Lung (tissue), 16 donors: ENCODE results near the gene SRGN. TPM values are rescaled to one million over a fixed set of nuclear protein-coding genes. Genes with fewer than 3 reads are reported as not detected.
"Not testable (repeated sequence)": the region's sequence is repeated elsewhere in the genome, so short reads cannot be mapped to it uniquely, and the experiment has no call there.

Source experiments
- ATAC-seq: fragments of 200-7000 bp; cut with Tn5 transposase; one replicate; pipeline ENCODE4 v1.9.1; 2020; ENCODE audit warnings: moderate number of reproducible peaks; ENCODE audit not compliant: insufficient read depth, low FRiP score
- DNase-seq, 3 donors: peaks; one replicate each; pipeline ENCODE4 v3.0.0-alpha.2; 2013 to 2017
- H3K27ac ChIP-seq, 2 donors: one replicate each; pipeline ENCODE4 v1.5.1; 2013; ENCODE audit warnings: mild to moderate bottlenecking in 2 of 2, moderate library complexity in 2 of 2, control low read depth in 1 of 2, inconsistent platforms in 1 of 2, low read depth in 1 of 2, low read length in 1 of 2
- H3K27me3 ChIP-seq, 3 donors: one replicate each; pipeline ENCODE4 v1.5.1; 2013; ENCODE audit warnings: low read length in 2 of 3; ENCODE audit not compliant: control insufficient read depth in 3 of 3, insufficient read depth in 3 of 3
- H3K36me3 ChIP-seq, 4 donors: one replicate each; pipeline ENCODE4 v1.5.1; 2013; ENCODE audit warnings: low read length in 4 of 4, mild to moderate bottlenecking in 1 of 4, moderate library complexity in 1 of 4; ENCODE audit not compliant: control insufficient read depth in 4 of 4, insufficient read depth in 4 of 4
- H3K4me1 ChIP-seq, 5 donors: one replicate each; pipeline ENCODE4 v1.5.1; 2013; ENCODE audit warnings: low read length in 5 of 5, mild to moderate bottlenecking in 2 of 5, moderate library complexity in 1 of 5; ENCODE audit not compliant: control insufficient read depth in 5 of 5, insufficient read depth in 5 of 5
- H3K4me3 ChIP-seq: one replicate; pipeline ENCODE4 v1.5.1; 2013; ENCODE audit warnings: mild to moderate bottlenecking, control low read depth, moderate library complexity
- H3K9ac ChIP-seq, 2 donors: one replicate each; pipeline ENCODE4 v1.5.1; 2013; ENCODE audit warnings: low read length in 2 of 2, control low read depth in 1 of 2; ENCODE audit not compliant: insufficient read depth in 1 of 2
- H3K9me3 ChIP-seq, 4 donors: one replicate each; pipeline ENCODE4 v1.5.1; 2013; ENCODE audit warnings: low read length in 3 of 4, mild to moderate bottlenecking in 1 of 4, moderate library complexity in 1 of 4; ENCODE audit not compliant: control insufficient read depth in 4 of 4, insufficient read depth in 3 of 4
- WGBS, 2 donors: extraction: QIAGEN DNeasy Blood & Tissue Kit; methylation state at CpG; one replicate each; pipeline ENCODE4 v1.1.7; 2013; 5-methylcytosine and 5-hydroxymethylcytosine counted together
- long read RNA-seq, 5 donors: transcript quantifications; one replicate each; lab custom pipeline, GENCODE V29; 2026
- polyA plus RNA-seq, 2 donors: library from polyadenylated mRNA; stranded (reverse); fragments of 200-250 nt; gene quantifications; one replicate each; pipeline ENCODE4 v1.2.1, GENCODE V29; 2013
- total RNA-seq, 2 donors: library from RNA; depleted of rRNA in 1 of 2; stranded (reverse); fragments of >200 nt in 1 of 2; gene quantifications; one replicate each; pipeline ENCODE4 v1.2.1, GENCODE V29; 2014 to 2021
- TF ChIP-seq, protein P1 (sequence below): IDR thresholded peaks from 2 replicates; pipeline ENCODE4 v1.5.1; 2012; ENCODE audit warnings: mild to moderate bottlenecking; ENCODE audit errors: control extremely low read depth, extremely low read depth
- donor health status: control.
- donor health status: control.
- donor health status: Bipolar disorder and iron deficiency.
- donor health status: healthy.
- donor health status: DM: yes; HTN: yes; CAD: no.

Gene SRGN, protein sequence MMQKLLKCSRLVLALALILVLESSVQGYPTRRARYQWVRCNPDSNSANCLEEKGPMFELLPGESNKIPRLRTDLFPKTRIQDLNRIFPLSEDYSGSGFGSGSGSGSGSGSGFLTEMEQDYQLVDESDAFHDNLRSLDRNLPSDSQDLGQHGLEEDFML
- total RNA-seq = 100 to 1,000 TPM; 188 to 293 TPM
- polyA plus RNA-seq = 1,000 to 10,000 TPM in 1 of 2 donors, 10 to 100 TPM in 1; 58.1 to 1,336 TPM
- long read RNA-seq, donor 1, transcript SRGN-201 (3 exons, 1,208 nt) = major isoform, 21 of 21 reads
- long read RNA-seq, donor 1, partial matches to known transcripts = 0 of 21 reads
- long read RNA-seq, donor 1, other reads (novel, unspliced or antisense) = 0 of 21 reads
- long read RNA-seq, donor 2, transcript SRGN-201 (3 exons, 1,208 nt) = major isoform, 19 of 19 reads
- long read RNA-seq, donor 2, partial matches to known transcripts = 0 of 19 reads
- long read RNA-seq, donor 2, other reads (novel, unspliced or antisense) = 0 of 19 reads
- long read RNA-seq, donor 3, transcript SRGN-201 (3 exons, 1,208 nt) = major isoform, 31 of 31 reads
- long read RNA-seq, donor 3, partial matches to known transcripts = 0 of 31 reads
- long read RNA-seq, donor 3, other reads (novel, unspliced or antisense) = 0 of 31 reads
- long read RNA-seq, donor 4, transcript SRGN-201 (3 exons, 1,208 nt) = major isoform, 8 of 8 reads
- long read RNA-seq, donor 4, partial matches to known transcripts = 0 of 8 reads
- long read RNA-seq, donor 4, other reads (novel, unspliced or antisense) = 0 of 8 reads
- long read RNA-seq, donor 5, transcript SRGN-201 (3 exons, 1,208 nt) = major isoform, 16 of 16 reads
- long read RNA-seq, donor 5, partial matches to known transcripts = 0 of 16 reads
- long read RNA-seq, donor 5, other reads (novel, unspliced or antisense) = 0 of 16 reads

DNA sequence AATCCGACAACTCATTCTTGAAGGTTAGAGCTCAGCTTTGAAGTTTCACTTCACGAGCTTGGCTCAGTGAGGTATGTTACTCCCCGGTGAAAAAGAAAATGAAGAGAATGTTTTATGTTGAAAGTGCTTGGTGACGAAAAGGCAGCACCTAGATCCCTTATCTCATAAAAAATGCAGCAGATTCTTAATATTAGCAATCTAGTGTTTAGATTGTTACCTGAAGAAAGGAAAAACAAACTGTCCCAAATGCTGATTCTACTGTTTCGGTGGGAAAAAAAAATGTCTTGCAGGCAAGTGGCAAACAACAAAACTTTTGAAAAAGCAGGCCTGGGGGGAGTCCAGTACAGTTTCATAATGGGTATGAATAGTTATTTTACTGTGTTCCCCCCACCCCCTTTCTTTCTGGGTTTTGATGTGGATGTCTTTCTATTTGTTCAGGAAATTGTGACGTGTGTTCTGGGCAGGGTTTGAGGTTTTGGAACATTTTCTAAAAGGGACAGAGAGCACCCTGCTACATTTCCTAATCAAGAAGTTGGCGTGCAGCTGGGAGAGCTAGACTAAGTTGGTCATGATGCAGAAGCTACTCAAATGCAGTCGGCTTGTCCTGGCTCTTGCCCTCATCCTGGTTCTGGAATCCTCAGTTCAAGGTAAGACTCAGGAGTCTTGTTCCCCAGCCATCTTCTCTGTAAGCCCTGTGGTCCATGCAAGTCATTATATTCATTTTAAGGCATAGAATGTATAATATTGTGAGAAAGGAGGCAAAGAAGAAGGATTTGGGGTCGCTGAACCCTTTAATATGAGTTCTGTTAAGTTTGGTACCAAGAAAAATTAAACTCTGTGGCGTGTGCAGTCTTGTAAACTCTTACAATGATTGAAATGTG lies at the start of gene SRGN:
SRGN (plus strand) TSS at position 514 of the 881 bp plus-strand sequence; CDS start at position 569, 55 bp downstream.
- no peaks in the 10 kb centered on the region for H3K9me3 ChIP-seq

DNA sequence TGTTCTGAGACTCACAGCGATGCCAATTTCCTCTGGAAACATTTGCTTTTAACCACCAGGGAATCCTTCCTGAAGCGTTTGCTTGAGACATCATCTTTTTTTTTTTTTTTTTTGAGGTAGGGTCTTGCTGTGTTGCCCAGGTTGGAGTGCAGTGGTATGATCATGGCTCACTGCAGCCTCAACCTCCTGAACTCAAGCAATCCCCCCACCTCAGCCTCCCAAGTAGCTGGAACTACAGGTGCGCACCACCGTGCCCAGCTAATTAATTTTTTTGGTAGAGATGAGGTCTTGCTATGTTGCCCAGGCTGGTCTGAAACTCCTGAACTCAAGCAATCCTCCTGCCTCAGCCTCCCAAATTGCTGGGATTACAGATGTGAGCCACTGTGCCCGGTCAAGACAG lies 47.0 kb upstream of the SRGN start:
- H3K4me3 ChIP-seq, H3K9me3 ChIP-seq, DNase-seq, H3K9ac ChIP-seq, H3K27me3 ChIP-seq, H3K4me1 ChIP-seq, H3K27ac ChIP-seq, H3K36me3 ChIP-seq, ATAC-seq: not testable (repeated sequence)
- 72% methylated on average over 5 of the region's 5 CpGs for whole genome bisulfite sequencing, 2 donors

More for the DNA sequence above, at the start of gene SRGN:
- peak; percentile 81 for ATAC-seq
- Histone ChIP-seq H3K36me3 (no peaks in the 10 kb centered on the region), H3K4me1 (peaks cover 0 to 1% (median 0%) of the 10 kb centered on the region in 5 donors), H3K27me3 (no peaks in the 10 kb centered on the region), H3K27ac (peak within 1 kb of the TSS; percentile 89 to 96), H3K4me3 (peak within 1 kb of the TSS; percentile 32), H3K9ac (peak within 1 kb of the TSS in 1 of 2 donors; percentile 28)
- TF ChIP-seq, protein P1, sequence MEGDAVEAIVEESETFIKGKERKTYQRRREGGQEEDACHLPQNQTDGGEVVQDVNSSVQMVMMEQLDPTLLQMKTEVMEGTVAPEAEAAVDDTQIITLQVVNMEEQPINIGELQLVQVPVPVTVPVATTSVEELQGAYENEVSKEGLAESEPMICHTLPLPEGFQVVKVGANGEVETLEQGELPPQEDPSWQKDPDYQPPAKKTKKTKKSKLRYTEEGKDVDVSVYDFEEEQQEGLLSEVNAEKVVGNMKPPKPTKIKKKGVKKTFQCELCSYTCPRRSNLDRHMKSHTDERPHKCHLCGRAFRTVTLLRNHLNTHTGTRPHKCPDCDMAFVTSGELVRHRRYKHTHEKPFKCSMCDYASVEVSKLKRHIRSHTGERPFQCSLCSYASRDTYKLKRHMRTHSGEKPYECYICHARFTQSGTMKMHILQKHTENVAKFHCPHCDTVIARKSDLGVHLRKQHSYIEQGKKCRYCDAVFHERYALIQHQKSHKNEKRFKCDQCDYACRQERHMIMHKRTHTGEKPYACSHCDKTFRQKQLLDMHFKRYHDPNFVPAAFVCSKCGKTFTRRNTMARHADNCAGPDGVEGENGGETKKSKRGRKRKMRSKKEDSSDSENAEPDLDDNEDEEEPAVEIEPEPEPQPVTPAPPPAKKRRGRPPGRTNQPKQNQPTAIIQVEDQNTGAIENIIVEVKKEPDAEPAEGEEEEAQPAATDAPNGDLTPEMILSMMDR = no peak
- DNase-seq = peak; percentile 21 to 54 (median 41)
- WGBS, 2 donors = 8 to 15% methylated on average over 10 of the region's 10 CpGs

DNA sequence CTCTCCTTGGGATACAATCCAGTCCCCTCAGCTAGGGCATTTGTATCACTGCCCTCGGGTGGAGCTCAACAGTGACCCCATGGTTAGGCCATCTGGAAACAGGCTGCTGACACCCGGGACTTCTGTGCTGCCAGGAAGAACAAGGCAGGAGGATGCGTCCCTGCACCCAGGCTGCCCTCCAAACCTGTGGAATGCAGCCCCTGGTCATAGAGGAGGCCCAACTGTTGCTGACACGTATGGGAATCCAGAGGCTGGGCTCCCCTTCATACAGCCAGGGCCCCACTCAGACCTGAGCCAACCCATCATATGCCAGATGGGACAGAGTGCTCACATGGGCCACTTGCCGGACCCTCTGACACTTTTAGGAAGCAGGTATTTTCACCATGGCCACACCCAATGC lies 45.5 kb upstream of the SRGN start:
- Histone ChIP-seq H3K36me3 (no peaks in the 10 kb centered on the region), H3K9ac (no peak overlapping the region), H3K4me1 (no peaks in the 10 kb centered on the region), H3K27ac (no peak overlapping the region), H3K4me3 (no peak overlapping the region), H3K9me3 (peaks cover 0 to 1% (median 0%) of the 10 kb centered on the region in 4 donors), H3K27me3 (no peaks in the 10 kb centered on the region)
- WGBS, 2 donors = 70 to 82% methylated on average over 5 of the region's 5 CpGs
- DNase-seq = no peak
- TF ChIP-seq, protein P1 = no peak
- no peak for ATAC-seq
